Measurements from ENCODE around the gene GALR2.

DNA sequence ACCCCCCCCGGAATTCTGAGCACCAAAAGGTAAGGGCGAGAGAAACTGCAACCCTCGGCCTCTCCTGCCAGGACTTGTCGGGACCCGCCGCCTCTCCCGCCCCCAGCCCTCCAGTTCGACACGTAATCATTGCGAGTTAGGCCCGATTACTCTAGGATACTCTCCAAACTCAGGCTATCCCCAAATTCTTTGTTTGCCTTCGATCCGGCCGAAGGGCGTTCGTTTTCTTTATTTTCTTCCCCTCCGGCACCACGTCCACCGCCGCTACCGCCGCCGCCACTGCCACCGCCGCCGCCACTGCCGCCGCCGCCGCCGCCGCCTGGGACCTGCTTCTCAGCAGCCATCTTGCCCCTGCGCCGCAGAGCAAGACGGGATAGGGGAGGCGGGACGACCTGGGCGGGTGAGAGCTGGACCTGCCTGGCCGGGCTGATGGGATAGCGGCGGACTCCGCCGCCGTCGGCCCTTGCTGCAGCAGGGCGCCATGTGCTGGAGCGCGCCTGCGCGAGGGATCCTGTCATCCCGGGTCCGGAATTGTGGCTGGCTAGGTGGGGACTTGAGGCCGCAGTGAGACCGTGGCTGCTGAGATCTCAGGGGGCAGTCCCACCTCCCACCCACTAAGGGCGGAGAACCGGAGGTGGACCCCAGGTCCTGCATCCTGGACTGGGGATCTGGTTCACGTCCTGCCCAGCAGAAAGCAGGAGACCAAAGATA, 2.3 kb upstream of the GALR2 start, which contains the start of gene SRP68:
- TF ChIP-seq, protein P1, sequence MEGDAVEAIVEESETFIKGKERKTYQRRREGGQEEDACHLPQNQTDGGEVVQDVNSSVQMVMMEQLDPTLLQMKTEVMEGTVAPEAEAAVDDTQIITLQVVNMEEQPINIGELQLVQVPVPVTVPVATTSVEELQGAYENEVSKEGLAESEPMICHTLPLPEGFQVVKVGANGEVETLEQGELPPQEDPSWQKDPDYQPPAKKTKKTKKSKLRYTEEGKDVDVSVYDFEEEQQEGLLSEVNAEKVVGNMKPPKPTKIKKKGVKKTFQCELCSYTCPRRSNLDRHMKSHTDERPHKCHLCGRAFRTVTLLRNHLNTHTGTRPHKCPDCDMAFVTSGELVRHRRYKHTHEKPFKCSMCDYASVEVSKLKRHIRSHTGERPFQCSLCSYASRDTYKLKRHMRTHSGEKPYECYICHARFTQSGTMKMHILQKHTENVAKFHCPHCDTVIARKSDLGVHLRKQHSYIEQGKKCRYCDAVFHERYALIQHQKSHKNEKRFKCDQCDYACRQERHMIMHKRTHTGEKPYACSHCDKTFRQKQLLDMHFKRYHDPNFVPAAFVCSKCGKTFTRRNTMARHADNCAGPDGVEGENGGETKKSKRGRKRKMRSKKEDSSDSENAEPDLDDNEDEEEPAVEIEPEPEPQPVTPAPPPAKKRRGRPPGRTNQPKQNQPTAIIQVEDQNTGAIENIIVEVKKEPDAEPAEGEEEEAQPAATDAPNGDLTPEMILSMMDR (optimal IDR thresholded peaks at IDR 0.05 in 1 of 3, IDR thresholded peaks at IDR 0.05 in 1 of 3, conservative IDR thresholded peaks at IDR 0.05 in 1 of 3; ENCODE audit: extremely low read depth in 1 of 3, insufficient read depth in 2 of 3, low read length in 3 of 3), result no peak
- TF ChIP-seq EZH2 (IDR thresholded peaks at IDR 0.05; ENCODE audit: low read length), result no peak
